ENCODE measurements around the gene MTHFD1L. TPM values are rescaled to one million over a fixed set of nuclear protein-coding genes. Genes with fewer than 3 reads are reported as not detected.

The MTHFD1L gene
- total RNA-seq, result 1 to 10 TPM; 3.3 to 7.8 (median 3.8) TPM

GRCh38 chr6:150865406-150866146 is at the start of gene MTHFD1L:
MTHFD1L (plus strand) TSS chr6:150865702; CDS start chr6:150865823, 121 bp downstream.
- no peak for TF ChIP-seq CTCF (IDR thresholded peaks at IDR 0.05; ENCODE audit: low read depth)

GRCh38 chr6:150822932-150823331 is 42.6 kb upstream of the MTHFD1L start:
- no peak for TF ChIP-seq CTCF (IDR thresholded peaks at IDR 0.05; ENCODE audit: low read depth)

- no peak for TF ChIP-seq CTCF (IDR thresholded peaks at IDR 0.05; ENCODE audit: low read depth)
These were observed 38.7 kb upstream of the MTHFD1L start for GRCh38 chr6:150826788-150827187.

- TF ChIP-seq CTCF (IDR thresholded peaks at IDR 0.05; ENCODE audit: low read depth), result no peak
These were observed 34.9 kb upstream of the MTHFD1L start for GRCh38 chr6:150830439-150831165.

GRCh38 chr6:150831577-150831976 is 33.9 kb upstream of the MTHFD1L start:
- no peak for TF ChIP-seq CTCF (IDR thresholded peaks at IDR 0.05; ENCODE audit: low read depth)

- TF ChIP-seq CTCF (IDR thresholded peaks at IDR 0.05; ENCODE audit: low read depth), result no peak
These were observed 29.9 kb upstream of the MTHFD1L start for GRCh38 chr6:150835620-150836019.

- TF ChIP-seq CTCF (IDR thresholded peaks at IDR 0.05; ENCODE audit: low read depth), result no peak
These were observed 25.3 kb upstream of the MTHFD1L start for GRCh38 chr6:150840185-150840584.
